ENCODE data around the gene MAP3K7. TPM values are rescaled to one million over a fixed set of nuclear protein-coding genes. Genes with fewer than 3 reads are reported as not detected.

The MAP3K7 gene
- total RNA-seq, 2 experiments from 2014 or later = 26.3 to 28.7 TPM

GRCh38 chr6:90598192-90598951, 11.5 kb upstream of the MAP3K7 start:
- POLR2A ChIA-PET = no interaction called here
- no peaks in the 10 kb centered on the region for H3K36me3 Mint-ChIP-seq
- intact Hi-C loops (cut with micrococcal nuclease) = no loop called here

GRCh38 chr6:90596967-90597539, 10.2 kb upstream of the MAP3K7 start:
- intact Hi-C loops (cut with micrococcal nuclease) = no loop called here
- H3K9me3 Mint-ChIP-seq = no peaks in the 10 kb centered on the region
- no peaks in the 10 kb centered on the region for H3K4me1 Mint-ChIP-seq (ENCODE audit: low read depth)
- POLR2A ChIA-PET = no interaction called here
- CTCF ChIA-PET = no interaction called here
- no peak overlapping the region for H3K27ac Mint-ChIP-seq
- no peak overlapping the region for H3K4me3 Mint-ChIP-seq
- no peak for DNase-seq
- H3K27me3 Mint-ChIP-seq = peaks cover 23% of the 10 kb centered on the region
- H3K36me3 Mint-ChIP-seq = no peaks in the 10 kb centered on the region

More at GRCh38 chr6:90598192-90598951, 11.5 kb upstream of the MAP3K7 start:
- CTCF ChIA-PET = no interaction called here
- H3K27ac Mint-ChIP-seq = no peak overlapping the region
- no peaks in the 10 kb centered on the region for H3K9me3 Mint-ChIP-seq
- H3K4me1 Mint-ChIP-seq (ENCODE audit: low read depth) = no peaks in the 10 kb centered on the region
- peaks cover 19% of the 10 kb centered on the region for H3K27me3 Mint-ChIP-seq
- DNase-seq = no peak
- no peak overlapping the region for H3K4me3 Mint-ChIP-seq

GRCh38 chr6:90595854-90596253, 9.0 kb upstream of the MAP3K7 start:
- DNase-seq = no peak
- no peak overlapping the region for H3K27ac Mint-ChIP-seq
- H3K36me3 Mint-ChIP-seq = no peaks in the 10 kb centered on the region
- ChIA-PET CTCF (no interaction called here), POLR2A (no interaction called here)
- no peaks in the 10 kb centered on the region for H3K4me1 Mint-ChIP-seq (ENCODE audit: low read depth)
- H3K27me3 Mint-ChIP-seq = peaks cover 27% of the 10 kb centered on the region
- no peaks in the 10 kb centered on the region for H3K9me3 Mint-ChIP-seq
- intact Hi-C loops (cut with micrococcal nuclease) = no loop called here
- no peak overlapping the region for H3K4me3 Mint-ChIP-seq

GRCh38 chr6:90586546-90586835, 381 bp downstream of the MAP3K7 start:
- H3K27ac Mint-ChIP-seq = peak overlapping the region; percentile 99
- ChIA-PET POLR2A (no interaction called here), CTCF (no interaction called here)
- peaks cover 4% of the 10 kb centered on the region for H3K36me3 Mint-ChIP-seq
- H3K9me3 Mint-ChIP-seq = no peaks in the 10 kb centered on the region
- intact Hi-C loops (cut with micrococcal nuclease) = loop anchor here (2.0 to 10.0 kb wide), 5 partner anchors 176 to 1624 kb away; partner anchors contain the start of genes PNRC1 and RNGTT
- H3K27me3 Mint-ChIP-seq = peaks cover 4% of the 10 kb centered on the region
- H3K4me3 Mint-ChIP-seq = peak overlapping the region; percentile 98
- H3K4me1 Mint-ChIP-seq (ENCODE audit: low read depth) = peaks cover 41% of the 10 kb centered on the region
- peak; percentile 52 for DNase-seq

- peaks cover 4% of the 10 kb centered on the region for H3K36me3 Mint-ChIP-seq
- peaks cover 2% of the 10 kb centered on the region for H3K27me3 Mint-ChIP-seq
- no peak overlapping the region for H3K27ac Mint-ChIP-seq
- intact Hi-C loops (cut with micrococcal nuclease) = loop anchor here (5.0 to 10.0 kb wide), 2 partner anchors 500 to 747 kb away; no protein-coding TSS in a partner anchor
- peak overlapping the region; percentile 98 for H3K4me3 Mint-ChIP-seq
- ChIA-PET CTCF (no interaction called here), POLR2A (interaction anchor here (0.8 kb wide), 1 partner anchor 11 kb away, joined by 3 read pairs; no protein-coding TSS in a partner anchor)
- peaks cover 43% of the 10 kb centered on the region for H3K4me1 Mint-ChIP-seq (ENCODE audit: low read depth)
- no peak for DNase-seq
- H3K9me3 Mint-ChIP-seq = no peaks in the 10 kb centered on the region
Observed at GRCh38 chr6:90584636-90585255, 2.1 kb downstream of the MAP3K7 start.

GRCh38 chr6:90583836-90584481, 2.9 kb downstream of the MAP3K7 start:
- Mint-ChIP-seq H3K27ac (peak overlapping the region; percentile 33), H3K36me3 (peaks cover 4% of the 10 kb centered on the region), H3K4me1 (ENCODE audit: low read depth) (peaks cover 43% of the 10 kb centered on the region), H3K27me3 (peaks cover 2% of the 10 kb centered on the region), H3K9me3 (no peaks in the 10 kb centered on the region), H3K4me3 (peak overlapping the region; percentile 17)
- CTCF ChIA-PET = interaction anchor here (0.6 kb wide), 1 partner anchor 110 kb away, joined by 3 read pairs; no protein-coding TSS in a partner anchor
- POLR2A ChIA-PET = no interaction called here
- no peak for DNase-seq
- intact Hi-C loops (cut with micrococcal nuclease) = loop anchor here (5.0 to 10.0 kb wide), 2 partner anchors 499 to 747 kb away; no protein-coding TSS in a partner anchor

GRCh38 chr6:90583179-90583835, 3.6 kb downstream of the MAP3K7 start:
- CTCF ChIA-PET = interaction anchor here (0.6 kb wide), 1 partner anchor 110 kb away, joined by 3 read pairs; no protein-coding TSS in a partner anchor
- DNase-seq = no peak
- peaks cover 2% of the 10 kb centered on the region for H3K27me3 Mint-ChIP-seq
- H3K4me1 Mint-ChIP-seq (ENCODE audit: low read depth) = peaks cover 43% of the 10 kb centered on the region
- H3K4me3 Mint-ChIP-seq = no peak overlapping the region
- H3K9me3 Mint-ChIP-seq = no peaks in the 10 kb centered on the region
- peaks cover 4% of the 10 kb centered on the region for H3K36me3 Mint-ChIP-seq
- intact Hi-C loops (cut with micrococcal nuclease) = loop anchor here (5.0 to 10.0 kb wide), 2 partner anchors 499 to 746 kb away; no protein-coding TSS in a partner anchor
- peak overlapping the region; percentile 33 for H3K27ac Mint-ChIP-seq
- POLR2A ChIA-PET = no interaction called here

- intact Hi-C loops (cut with micrococcal nuclease) = loop anchor here (5.0 to 10.0 kb wide), 2 partner anchors 496 to 744 kb away; no protein-coding TSS in a partner anchor
- Mint-ChIP-seq H3K4me3 (no peak overlapping the region), H3K9me3 (no peaks in the 10 kb centered on the region), H3K4me1 (ENCODE audit: low read depth) (peaks cover 36% of the 10 kb centered on the region), H3K27ac (no peak overlapping the region), H3K27me3 (no peaks in the 10 kb centered on the region), H3K36me3 (peaks cover 3% of the 10 kb centered on the region)
- no peak for DNase-seq
- POLR2A ChIA-PET = no interaction called here
- CTCF ChIA-PET = no interaction called here
Observed at GRCh38 chr6:90581146-90581545, 5.7 kb downstream of the MAP3K7 start.

GRCh38 chr6:90578894-90579549, 7.8 kb downstream of the MAP3K7 start:
- ChIA-PET POLR2A (no interaction called here), CTCF (no interaction called here)
- Mint-ChIP-seq H3K36me3 (no peaks in the 10 kb centered on the region), H3K4me3 (no peak overlapping the region), H3K27ac (no peak overlapping the region), H3K9me3 (no peaks in the 10 kb centered on the region), H3K27me3 (no peaks in the 10 kb centered on the region), H3K4me1 (ENCODE audit: low read depth) (peaks cover 24% of the 10 kb centered on the region)
- no peak for DNase-seq
- intact Hi-C loops (cut with micrococcal nuclease) = no loop called here

GRCh38 chr6:90575267-90575666, 11.6 kb downstream of the MAP3K7 start:
- intact Hi-C loops (cut with micrococcal nuclease) = no loop called here
- no peaks in the 10 kb centered on the region for H3K27me3 Mint-ChIP-seq
- ChIA-PET POLR2A (no interaction called here), CTCF (no interaction called here)
- H3K9me3 Mint-ChIP-seq = no peaks in the 10 kb centered on the region
- no peak for DNase-seq
- no peak overlapping the region for H3K27ac Mint-ChIP-seq
- no peak overlapping the region for H3K4me3 Mint-ChIP-seq
- H3K4me1 Mint-ChIP-seq (ENCODE audit: low read depth) = peaks cover 5% of the 10 kb centered on the region
- peaks cover 3% of the 10 kb centered on the region for H3K36me3 Mint-ChIP-seq

- Mint-ChIP-seq H3K27ac (no peak overlapping the region), H3K27me3 (no peaks in the 10 kb centered on the region), H3K36me3 (peaks cover 4% of the 10 kb centered on the region), H3K4me3 (no peak overlapping the region), H3K4me1 (ENCODE audit: low read depth) (peaks cover 5% of the 10 kb centered on the region), H3K9me3 (no peaks in the 10 kb centered on the region)
- ChIA-PET POLR2A (no interaction called here), CTCF (no interaction called here)
- DNase-seq = no peak
- intact Hi-C loops (cut with micrococcal nuclease) = no loop called here
Observed at GRCh38 chr6:90574610-90575009, 12.3 kb downstream of the MAP3K7 start.
